Uterus (tissue), 2 donors: ENCODE data around the gene KANSL1.

Experiments used
- POLR2A ChIP-seq, 2 donors: fragments of 450-650 bp; IDR thresholded peaks; one replicate each; pipeline ENCODE4 v1.6.1; 2016; ENCODE audit warnings: antibody characterized with exemption in 2 of 2, mild to moderate bottlenecking in 1 of 2, moderate library complexity in 1 of 2
- TF ChIP-seq, protein P1 (sequence below), 4 experiments: fragments of 200-600 bp in 2 of 4; fragments of 450-650 bp in 2 of 4; sonication (generic) in 2 of 4; IDR thresholded peaks; one replicate each; pipeline ENCODE4 v1.5.1; 2016 to 2019; ENCODE audit warnings: antibody characterized with exemption in 4 of 4, mild to moderate bottlenecking in 2 of 4, moderate library complexity in 1 of 4

DNA sequence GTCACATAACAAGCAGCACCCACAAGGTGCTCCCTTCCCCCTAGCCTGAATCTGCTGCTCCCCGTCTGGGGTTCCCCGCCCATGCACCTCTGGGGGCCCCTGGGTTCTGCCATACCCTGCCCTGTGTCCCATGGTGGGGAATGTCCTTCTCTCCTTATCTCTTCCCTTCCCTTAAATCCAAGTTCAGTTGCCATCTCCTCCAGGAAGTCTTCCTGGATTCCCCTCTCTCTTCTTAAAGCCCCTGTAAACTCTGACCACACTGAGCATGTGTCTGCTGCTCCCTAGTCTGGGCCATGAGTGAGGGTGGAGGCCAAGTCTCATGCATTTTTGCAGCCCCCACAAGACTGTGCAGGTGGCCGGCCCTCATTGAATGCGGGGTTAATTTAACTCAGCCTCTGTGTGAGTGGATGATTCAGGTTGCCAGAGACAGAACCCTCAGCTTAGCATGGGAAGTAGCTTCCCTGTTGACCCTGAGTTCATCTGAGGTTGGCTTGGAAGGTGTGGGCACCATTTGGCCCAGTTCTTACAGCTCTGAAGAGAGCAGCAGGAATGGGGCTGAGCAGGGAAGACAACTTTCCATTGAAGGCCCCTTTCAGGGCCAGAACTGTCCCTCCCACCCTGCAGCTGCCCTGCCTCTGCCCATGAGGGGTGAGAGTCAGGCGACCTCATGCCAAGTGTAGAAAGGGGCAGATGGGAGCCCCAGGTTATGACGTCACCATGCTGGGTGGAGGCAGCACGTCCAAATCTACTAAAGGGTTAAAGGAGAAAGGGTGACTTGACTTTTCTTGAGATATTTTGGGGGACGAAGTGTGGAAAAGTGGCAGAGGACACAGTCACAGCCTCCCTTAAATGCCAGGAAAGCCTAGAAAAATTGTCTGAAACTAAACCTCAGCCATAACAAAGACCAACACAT, 194.0 kb downstream of the KANSL1 start, which contains the start of gene STH:
- TF ChIP-seq, protein P1, sequence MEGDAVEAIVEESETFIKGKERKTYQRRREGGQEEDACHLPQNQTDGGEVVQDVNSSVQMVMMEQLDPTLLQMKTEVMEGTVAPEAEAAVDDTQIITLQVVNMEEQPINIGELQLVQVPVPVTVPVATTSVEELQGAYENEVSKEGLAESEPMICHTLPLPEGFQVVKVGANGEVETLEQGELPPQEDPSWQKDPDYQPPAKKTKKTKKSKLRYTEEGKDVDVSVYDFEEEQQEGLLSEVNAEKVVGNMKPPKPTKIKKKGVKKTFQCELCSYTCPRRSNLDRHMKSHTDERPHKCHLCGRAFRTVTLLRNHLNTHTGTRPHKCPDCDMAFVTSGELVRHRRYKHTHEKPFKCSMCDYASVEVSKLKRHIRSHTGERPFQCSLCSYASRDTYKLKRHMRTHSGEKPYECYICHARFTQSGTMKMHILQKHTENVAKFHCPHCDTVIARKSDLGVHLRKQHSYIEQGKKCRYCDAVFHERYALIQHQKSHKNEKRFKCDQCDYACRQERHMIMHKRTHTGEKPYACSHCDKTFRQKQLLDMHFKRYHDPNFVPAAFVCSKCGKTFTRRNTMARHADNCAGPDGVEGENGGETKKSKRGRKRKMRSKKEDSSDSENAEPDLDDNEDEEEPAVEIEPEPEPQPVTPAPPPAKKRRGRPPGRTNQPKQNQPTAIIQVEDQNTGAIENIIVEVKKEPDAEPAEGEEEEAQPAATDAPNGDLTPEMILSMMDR (IDR thresholded peaks at IDR 0.05) = no peak
- TF ChIP-seq POLR2A (IDR thresholded peaks at IDR 0.05) = no peak
